ENCODE results near the gene CELF4. TPM values are rescaled to one million over a fixed set of nuclear protein-coding genes. Genes with fewer than 3 reads are reported as not detected.

The CELF4 gene
- total RNA-seq, 1 donor from 2014 or later = 0.44 TPM

GRCh38 chr18:37507239-37507638, 58.4 kb downstream of the CELF4 start:
- H3K27me3 Mint-ChIP-seq (ENCODE audit: unreplicated experiment) = peaks cover 16% of the 10 kb centered on the region
- H3K4me1 Mint-ChIP-seq (ENCODE audit: unreplicated experiment) = peaks cover 15% of the 10 kb centered on the region
- H3K4me3 Mint-ChIP-seq (ENCODE audit: unreplicated experiment) = no peak overlapping the region
- DNase-seq (ENCODE audit: low spot score) = no peak
- TF ChIP-seq CTCF (IDR thresholded peaks at IDR 0.05; ENCODE audit: unreplicated experiment) = no peak
- H3K27ac Mint-ChIP-seq (ENCODE audit: unreplicated experiment) = no peak overlapping the region
- peaks cover 12% of the 10 kb centered on the region for H3K36me3 Mint-ChIP-seq (ENCODE audit: low read depth, unreplicated experiment)
- H3K9me3 Mint-ChIP-seq (ENCODE audit: unreplicated experiment) = peaks cover 5% of the 10 kb centered on the region

GRCh38 chr18:37506001-37506400, 59.6 kb downstream of the CELF4 start:
- DNase-seq (ENCODE audit: low spot score) = no peak
- peaks cover 5% of the 10 kb centered on the region for H3K36me3 Mint-ChIP-seq (ENCODE audit: low read depth, unreplicated experiment)
- peaks cover 20% of the 10 kb centered on the region for H3K27me3 Mint-ChIP-seq (ENCODE audit: unreplicated experiment)
- no peak overlapping the region for H3K27ac Mint-ChIP-seq (ENCODE audit: unreplicated experiment)
- no peak for TF ChIP-seq CTCF (IDR thresholded peaks at IDR 0.05; ENCODE audit: unreplicated experiment)
- H3K4me3 Mint-ChIP-seq (ENCODE audit: unreplicated experiment) = no peak overlapping the region
- peaks cover 5% of the 10 kb centered on the region for H3K9me3 Mint-ChIP-seq (ENCODE audit: unreplicated experiment)
- H3K4me1 Mint-ChIP-seq (ENCODE audit: unreplicated experiment) = peaks cover 17% of the 10 kb centered on the region

- Mint-ChIP-seq H3K4me1 (ENCODE audit: unreplicated experiment) (peaks cover 17% of the 10 kb centered on the region), H3K36me3 (ENCODE audit: low read depth, unreplicated experiment) (peaks cover 5% of the 10 kb centered on the region), H3K27ac (ENCODE audit: unreplicated experiment) (no peak overlapping the region), H3K4me3 (ENCODE audit: unreplicated experiment) (no peak overlapping the region), H3K9me3 (ENCODE audit: unreplicated experiment) (peaks cover 5% of the 10 kb centered on the region), H3K27me3 (ENCODE audit: unreplicated experiment) (peaks cover 23% of the 10 kb centered on the region)
- no peak for TF ChIP-seq CTCF (IDR thresholded peaks at IDR 0.05; ENCODE audit: unreplicated experiment)
- DNase-seq (ENCODE audit: low spot score) = no peak
Observed at GRCh38 chr18:37505321-37505720, 60.3 kb downstream of the CELF4 start.

- no peak for TF ChIP-seq CTCF (IDR thresholded peaks at IDR 0.05; ENCODE audit: unreplicated experiment)
- Mint-ChIP-seq H3K9me3 (ENCODE audit: unreplicated experiment) (no peaks in the 10 kb centered on the region), H3K4me1 (ENCODE audit: unreplicated experiment) (peaks cover 15% of the 10 kb centered on the region), H3K36me3 (ENCODE audit: low read depth, unreplicated experiment) (no peaks in the 10 kb centered on the region), H3K27me3 (ENCODE audit: unreplicated experiment) (peaks cover 27% of the 10 kb centered on the region), H3K4me3 (ENCODE audit: unreplicated experiment) (no peak overlapping the region), H3K27ac (ENCODE audit: unreplicated experiment) (no peak overlapping the region)
- no peak for DNase-seq (ENCODE audit: low spot score)
Observed at GRCh38 chr18:37502601-37503000, 63.0 kb downstream of the CELF4 start.

GRCh38 chr18:37502036-37502435, 63.6 kb downstream of the CELF4 start:
- Mint-ChIP-seq H3K4me1 (ENCODE audit: unreplicated experiment) (peaks cover 9% of the 10 kb centered on the region), H3K36me3 (ENCODE audit: low read depth, unreplicated experiment) (no peaks in the 10 kb centered on the region), H3K27me3 (ENCODE audit: unreplicated experiment) (peaks cover 27% of the 10 kb centered on the region), H3K4me3 (ENCODE audit: unreplicated experiment) (no peak overlapping the region), H3K27ac (ENCODE audit: unreplicated experiment) (no peak overlapping the region), H3K9me3 (ENCODE audit: unreplicated experiment) (no peaks in the 10 kb centered on the region)
- no peak for TF ChIP-seq CTCF (IDR thresholded peaks at IDR 0.05; ENCODE audit: unreplicated experiment)
- DNase-seq (ENCODE audit: low spot score) = no peak

All from endothelial cell (in vitro differentiated cells).